NCI-H2171 treated with DMSO at 0.1 percent for 48 hours (cell line): ENCODE data around the gene SAE1.

Source experiments
- DNase-seq: peaks from one replicate; lab custom pipeline; 2025; lab: John Stamatoyannopoulos, UW

The SAE1 gene

DNA sequence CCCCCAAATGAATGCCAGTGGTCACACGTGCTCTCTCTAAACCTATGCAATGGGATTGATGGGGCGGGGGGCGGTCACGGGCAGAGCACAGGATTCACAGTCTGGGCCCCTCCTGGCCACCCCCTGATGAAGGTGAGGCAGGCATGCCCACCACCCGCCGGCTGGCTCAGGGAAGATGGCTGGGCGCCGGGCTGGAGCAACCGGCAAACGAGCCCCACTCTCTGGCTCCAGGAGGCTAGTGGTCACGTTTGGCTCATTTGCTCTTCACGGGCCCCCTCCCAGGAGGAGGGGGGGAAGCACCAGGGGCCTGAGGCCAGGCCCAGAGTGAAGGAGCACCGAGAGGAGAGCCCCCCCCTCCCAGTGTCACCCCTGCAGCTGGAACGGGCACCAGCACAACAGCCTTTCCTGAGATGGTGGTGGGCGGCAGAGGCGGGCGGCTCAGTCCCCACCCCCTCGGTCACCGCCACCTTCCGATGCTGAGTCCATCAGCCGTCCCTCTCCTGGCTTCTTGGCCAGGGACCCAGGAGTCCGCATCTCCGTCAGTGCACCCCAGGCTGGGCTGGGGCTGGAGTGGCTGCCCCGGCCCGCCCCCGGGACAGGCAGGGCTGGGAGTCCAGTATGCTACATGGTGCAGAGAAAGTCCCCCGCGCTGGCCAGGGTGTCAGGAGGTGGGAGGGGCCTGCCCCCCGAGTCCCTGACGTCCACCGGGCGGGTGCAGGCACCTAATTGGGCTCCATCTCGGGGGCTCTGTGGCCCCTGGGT, 90.6 kb downstream of the SAE1 start:
- no peak for DNase-seq

DNA sequence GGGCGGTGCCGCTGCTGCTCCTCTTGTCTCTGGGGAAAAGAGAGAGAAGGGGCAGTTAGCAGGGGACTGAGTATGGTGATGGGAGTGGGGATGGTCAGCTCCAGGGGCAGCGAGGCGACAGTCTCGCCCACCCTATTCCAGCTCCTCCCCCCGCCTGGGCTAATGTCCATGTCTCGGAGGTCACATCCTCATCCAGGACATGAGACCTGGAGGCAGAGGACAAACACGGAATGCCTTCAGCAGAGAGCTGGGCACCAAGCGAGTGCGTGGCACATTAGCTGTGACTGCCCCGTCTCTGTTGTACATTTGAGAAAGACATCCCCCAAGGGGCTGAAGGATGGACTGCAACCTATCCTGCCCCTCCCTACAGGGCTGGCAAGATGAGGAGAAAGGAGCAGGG, 91.3 kb downstream of the SAE1 start:
- DNase-seq = no peak

DNA sequence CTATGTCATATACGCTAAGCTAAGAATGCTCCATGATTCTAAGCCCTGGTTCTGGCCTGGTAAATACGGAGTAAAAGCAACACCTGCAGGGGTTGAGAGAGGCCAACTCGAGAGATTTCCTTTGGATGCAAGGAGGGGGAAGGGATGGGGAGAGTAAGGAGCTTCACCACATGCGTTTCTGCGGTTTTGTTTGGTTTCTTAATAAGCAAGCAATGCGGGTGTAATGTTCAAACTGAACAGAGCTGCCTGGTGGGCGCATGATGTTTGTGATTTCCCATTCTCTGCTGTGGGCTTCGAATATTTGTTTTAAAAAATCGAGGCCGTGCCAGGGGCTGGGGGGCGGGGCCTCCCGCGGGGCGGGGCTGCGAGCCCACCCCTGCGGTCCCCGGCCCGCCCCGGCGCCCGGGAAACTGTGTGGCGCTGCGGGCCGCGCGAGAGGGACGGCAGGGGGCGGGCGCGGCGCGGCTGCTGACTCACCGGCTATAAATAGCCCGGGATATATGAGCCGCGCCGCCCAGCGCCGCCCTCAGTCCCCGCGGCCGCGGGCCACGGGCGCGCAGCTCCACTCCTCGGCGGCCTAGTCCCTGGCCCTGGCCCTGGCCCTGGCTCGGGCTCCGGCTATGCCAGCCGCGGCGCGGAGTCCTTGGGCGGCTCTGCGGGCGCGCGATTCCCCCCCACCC, 95.3 kb downstream of the SAE1 start:
- DNase-seq = peak; percentile 76

DNA sequence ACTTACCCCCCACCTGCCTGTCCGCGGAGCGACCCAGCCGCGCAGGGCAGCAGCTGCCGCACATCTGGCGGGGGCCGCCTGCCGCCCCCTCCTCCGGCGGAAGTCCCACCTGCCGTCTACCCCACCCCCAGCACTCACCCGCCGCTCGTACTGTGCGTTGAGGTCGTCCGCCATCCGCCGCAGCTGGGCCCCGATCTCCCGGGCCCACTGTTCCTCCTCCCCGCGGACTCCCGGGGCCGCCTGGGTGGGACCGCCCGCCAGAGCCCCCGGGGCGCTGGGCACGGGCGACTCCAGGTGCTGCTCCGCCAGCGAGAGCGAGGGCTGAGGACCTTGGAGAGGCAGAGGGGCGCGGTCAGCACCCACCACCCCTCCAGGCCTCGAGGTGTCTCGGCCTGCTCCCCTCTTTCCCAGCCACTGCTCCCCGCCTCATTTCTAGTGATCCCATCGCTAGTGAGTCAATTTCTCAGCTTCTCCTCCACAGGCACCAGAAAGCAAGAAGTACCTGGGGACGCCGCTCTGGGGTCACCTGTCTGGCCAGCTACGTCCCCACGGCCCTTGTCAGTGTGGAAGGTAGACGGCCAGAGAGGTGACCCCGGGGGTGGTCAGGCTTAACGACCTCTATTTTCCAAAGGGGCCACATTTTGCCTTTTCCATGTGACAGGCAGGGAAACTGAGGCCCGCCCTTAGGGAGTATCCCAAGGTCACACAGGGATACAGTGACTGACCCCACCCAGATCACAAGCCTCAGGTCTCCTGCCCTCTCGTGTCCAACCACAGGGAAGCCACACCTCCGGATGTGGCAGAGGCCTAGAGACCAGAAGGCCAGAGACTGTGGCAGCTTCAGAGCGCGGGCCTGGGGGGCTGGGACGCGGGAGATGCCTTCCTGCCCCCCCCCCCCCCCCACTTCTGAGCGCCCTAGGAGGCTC, 96.1 kb downstream of the SAE1 start:
- peak; percentile 65 for DNase-seq

DNA sequence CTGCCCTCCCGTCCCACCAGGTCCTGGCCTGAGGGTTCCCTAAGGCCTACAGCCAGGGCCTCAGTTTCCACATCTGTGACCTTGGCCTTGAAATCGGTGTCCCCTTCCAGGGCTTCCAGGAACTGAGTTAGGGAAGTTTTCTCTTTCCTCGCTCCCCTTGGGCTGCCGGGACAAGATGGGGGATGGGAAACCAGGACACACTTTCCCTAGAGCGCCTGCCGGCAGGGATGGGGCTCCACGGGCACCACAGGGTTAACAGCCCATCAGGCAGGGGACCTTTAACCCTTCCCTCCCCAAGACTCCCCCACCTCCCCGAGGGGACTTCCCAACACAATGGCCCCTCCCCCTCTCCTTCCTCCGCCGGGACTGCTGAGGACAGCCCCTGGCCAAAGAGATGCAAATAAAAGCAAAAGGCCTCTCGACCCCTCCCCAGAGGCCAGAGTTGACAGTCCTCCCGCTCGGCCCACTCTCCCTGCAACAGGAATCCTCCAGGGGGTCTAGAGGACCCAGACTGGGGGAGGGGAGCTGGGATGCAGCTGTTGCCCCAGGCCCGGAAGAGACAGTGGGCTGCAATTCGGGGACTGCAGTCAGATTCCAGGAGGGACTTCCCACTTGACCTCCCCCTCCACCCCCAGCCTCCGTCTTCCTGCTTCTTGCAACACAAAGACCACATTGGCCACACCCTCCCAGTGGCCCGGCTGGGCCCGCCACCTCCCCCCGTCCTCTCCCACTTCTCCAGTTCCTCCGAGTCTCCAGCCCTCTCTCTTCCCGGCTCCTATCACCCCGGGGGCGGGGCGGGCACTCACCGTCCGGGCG, 96.9 kb downstream of the SAE1 start:
- peak; percentile 19 for DNase-seq

DNA sequence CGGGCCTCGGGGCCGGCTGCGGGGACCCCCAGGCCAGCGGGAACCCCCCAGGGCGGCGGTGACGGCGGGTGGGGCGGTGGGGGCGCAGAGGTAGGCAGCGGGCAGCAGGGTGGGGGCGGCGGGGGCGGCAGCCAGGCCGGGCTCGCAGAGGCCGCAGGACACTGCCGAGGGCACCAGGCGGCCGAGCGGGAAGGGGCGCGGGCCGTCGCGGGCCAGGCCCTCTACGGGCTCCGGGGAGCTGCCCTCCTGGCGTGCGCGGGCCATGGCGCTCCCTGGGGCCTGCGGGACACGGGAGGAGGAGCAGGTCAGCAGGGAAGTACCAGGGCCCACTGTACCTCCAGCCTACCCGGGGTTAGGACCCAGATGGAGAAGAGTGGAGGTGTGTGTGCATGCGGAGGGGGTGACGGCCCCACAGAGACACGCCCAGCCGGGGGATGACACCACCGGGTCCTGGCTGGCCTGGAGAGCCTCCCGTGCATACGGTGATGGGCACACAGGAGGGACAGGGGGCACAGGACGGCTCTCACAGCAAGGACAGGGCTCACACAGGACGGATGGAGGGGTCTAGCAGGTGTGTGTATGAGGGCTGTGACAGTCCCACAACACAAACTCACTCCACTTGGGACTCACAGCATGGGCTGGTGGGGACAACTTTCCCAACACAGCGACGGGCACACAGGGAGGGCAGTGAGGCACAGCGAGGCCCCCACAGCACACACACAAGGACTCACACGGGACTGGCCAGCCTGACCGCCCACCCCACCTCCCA, 97.7 kb downstream of the SAE1 start:
- DNase-seq = no peak

DNA sequence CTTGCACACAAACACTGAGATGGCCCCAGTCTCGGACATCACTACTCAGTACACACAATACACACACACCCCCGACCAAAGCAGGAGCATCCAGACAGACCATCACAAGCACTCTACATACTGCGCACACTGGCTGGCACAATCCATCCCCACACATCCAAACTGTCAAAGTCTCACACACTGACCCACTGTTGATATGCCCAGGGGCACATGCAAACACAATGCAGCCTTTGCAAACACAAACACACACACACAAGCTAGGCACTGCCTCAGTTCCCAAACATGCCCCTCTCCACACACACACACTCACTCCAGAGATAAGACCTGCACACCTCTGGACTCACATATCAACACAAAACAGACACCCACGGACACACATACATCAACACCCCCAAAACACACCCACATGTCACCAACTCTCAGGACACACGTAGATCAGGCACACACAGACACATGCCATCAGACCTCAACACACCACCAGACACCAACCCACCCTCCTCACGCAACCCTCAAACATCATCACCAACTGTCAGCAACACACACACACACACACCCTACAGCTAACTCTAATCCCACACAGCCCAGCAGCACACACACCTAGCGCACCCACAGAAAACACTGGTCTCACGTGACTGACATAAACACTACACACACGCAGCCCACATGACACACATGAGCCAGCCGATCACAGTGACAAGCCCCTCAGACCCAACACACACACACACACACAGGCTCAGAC, 98.5 kb downstream of the SAE1 start:
- DNase-seq = no peak

DNA sequence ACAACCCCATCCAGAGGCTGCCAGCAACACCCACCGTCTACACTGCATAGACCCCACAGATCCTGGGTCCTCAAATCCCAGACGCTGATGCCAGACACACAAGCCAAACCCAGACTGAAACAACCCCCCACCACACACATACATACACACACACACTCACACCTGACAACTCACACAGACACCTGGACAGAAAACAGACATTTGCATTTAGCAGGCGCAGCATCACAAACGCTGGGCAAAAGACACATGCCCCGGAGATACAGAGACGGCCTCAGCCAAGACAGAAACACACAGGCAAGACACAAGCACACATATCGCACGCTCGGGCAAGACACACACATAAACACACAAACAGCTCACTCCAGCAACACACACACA, 99.0 kb downstream of the SAE1 start:
- no peak for DNase-seq

DNA sequence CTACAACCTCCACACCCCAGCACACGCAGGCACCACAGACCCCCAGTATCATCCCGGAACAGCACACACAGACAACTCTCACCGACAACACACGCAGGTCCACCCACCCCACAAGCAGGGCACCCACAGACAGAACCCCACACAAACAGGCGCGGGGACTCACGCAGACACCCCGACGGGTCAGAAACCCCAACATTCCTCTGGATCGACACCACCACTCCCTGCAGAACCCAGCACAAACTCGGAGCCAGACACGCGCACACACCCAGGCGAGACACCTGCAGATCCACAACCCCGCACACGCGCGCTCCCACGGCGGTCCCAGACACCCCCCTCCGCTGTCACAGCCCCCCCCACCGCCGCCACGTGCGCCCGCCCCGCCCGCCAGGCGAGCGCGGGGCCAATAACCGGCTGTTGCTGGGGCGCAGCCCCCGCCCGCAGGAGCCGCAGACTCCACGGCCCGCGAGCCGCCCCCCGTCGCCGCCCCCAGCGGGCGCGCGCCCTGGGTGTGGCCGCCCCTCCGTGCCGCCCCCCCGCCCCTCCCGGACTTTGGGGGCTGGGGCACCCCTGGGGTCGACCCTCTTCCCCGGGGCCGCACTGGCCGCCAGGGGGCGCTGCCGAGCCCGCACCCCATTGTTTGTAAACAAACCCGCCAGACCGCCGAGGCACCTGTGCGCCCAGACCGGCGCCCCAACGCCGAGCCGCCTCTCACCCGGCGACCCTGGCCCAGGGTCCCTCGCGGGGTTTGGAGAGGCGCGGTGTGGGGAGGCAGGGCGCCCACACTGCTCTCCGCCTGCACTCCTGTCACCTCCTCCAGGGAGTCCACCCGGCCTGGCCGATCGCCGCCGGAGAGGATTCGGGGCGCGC, 99.7 kb downstream of the SAE1 start:
- no peak for DNase-seq

DNA sequence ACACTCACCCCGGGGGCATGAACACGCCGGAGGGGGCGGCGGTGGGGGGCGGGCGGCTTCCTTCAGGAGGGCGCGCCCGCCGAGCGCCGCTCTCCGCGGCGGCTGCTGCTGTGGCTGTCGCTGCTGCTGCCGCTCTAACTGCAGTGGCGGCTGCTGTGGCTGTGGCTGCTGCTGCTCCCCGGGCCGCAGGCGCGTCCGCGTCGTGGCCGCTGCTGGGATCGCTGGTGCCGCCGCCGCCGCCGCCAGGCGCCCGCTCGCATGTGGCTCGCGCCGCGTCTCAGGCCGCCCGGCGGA, 100.2 kb downstream of the SAE1 start, which contains the start of gene BBC3:
TSS of gene BBC3 (minus strand) at position 279 of the 294 bp plus-strand sequence. CDS start 2,768 bp downstream, outside the sequence.
- no peak for DNase-seq

DNA sequence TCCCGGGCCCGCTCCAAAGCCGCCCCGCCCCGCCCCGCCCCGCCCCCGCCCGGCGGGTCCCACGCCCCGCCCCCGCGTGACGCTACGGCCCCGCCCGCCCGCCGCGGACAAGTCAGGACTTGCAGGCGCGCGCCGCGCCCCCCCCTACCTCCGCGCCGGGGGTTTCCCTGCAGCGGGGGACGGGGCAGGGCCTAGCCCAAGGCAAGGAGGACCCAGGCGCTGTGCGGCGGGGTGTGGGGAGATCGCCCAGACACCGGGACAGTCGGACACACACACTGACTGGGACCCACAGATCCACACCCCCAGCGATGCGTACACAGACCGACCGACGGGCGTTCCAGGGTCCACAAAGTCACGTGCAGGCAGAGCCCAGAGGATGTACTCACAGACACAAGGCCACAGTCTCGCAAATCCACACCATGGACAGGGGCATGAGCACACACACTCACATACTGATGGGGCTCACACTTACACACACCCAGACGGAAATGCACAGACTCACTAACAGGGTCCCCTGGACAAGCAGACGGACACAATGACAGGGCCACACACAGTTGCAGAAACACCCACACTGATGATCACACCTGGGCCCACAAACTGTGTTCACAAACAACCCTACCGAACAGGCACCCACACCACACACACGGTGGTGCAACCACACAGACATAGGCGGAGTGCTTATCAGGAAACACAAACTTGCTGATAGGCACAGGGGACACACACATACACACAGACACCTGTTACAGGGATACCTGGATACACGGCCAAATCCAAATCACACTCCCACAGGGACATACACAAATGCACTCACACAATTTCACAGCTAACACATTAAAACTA, 100.8 kb downstream of the SAE1 start:
- DNase-seq = peak; percentile 30

DNA sequence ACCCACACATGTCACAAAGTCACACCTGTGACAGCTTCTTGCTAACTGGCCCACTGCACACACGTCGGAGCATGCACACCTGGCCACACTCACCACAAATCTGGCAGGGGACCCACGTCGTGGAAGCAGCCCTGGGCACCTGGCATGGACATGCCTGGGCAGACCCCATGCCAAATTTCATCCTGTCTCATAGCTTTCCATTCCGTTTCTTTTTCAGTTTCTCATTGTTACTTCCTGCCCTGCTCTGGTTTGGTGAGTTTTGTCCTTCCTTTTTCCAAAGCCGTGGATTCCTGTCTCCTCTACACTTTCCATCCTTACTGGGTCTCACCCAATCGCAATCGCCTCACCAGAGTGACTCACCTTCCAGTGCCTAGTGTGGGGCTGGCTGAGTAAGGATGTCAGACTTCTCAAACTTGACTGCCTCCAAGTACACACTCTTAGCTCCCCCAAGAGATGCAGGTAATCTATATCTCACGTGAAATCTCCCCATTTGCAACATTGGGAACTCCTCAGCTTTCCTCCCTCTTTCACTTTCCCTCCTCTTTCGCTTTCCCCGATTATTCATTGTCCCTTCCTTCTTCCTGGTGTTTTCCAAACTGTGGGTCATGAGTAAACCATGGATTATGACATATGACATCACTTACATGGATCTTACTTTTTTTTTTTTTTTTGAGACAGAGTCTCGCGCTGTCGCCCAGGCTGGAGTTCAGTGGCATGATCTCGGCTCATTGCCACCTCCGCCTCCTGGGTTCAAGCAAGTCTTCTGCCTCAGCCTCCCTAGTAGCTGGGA, 102.0 kb downstream of the SAE1 start:
- no peak for DNase-seq

DNA sequence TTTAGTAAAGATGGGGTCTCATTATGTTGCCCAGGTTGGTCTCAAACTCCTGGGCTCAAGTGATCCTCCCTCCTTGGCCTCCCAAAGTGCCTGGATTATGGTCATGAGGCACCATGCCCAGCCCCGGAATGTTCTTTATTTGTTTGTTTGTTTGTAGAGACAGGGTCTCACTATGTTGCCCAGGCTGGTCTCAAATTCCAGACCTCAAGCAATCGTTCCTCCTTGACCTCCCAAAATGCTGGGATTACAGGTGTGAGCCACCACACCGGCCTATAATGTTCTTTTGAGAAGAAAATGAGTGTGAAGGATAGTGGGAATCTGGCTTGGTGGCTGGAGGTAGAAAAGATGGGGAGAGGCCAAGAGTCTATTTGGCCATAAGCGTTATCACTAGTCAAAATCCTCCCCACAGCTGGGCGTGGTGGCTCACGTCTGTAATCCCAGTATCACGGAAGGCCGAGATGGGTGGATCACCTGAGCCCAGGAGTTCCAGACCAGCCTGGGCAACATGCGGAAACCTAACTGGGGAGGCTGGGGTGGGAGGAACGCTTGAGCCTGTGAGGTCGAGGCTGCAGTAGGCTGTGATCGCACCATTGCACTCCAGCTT, 105.5 kb downstream of the SAE1 start:
- no peak for DNase-seq

DNA sequence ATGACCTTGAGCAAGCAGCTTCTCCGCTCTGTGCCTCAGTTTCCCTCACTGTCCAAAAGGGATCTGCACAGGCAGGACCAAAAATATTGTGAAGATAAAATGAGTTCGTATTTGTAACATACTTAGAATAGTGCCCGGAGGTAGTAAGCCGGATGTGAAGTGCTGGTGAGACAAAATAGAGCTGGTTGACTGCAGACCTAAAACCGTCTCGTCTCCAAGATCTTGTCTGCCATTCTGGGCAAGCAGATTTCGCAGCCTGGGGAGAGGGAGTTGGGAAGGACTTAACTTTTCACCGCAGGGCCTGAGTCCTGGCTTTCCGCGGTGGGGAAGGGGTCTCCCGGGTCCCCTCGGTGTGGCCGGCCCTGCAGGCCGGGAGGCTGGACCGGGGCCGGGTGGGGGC, 108.5 kb downstream of the SAE1 start:
- DNase-seq = no peak

DNA sequence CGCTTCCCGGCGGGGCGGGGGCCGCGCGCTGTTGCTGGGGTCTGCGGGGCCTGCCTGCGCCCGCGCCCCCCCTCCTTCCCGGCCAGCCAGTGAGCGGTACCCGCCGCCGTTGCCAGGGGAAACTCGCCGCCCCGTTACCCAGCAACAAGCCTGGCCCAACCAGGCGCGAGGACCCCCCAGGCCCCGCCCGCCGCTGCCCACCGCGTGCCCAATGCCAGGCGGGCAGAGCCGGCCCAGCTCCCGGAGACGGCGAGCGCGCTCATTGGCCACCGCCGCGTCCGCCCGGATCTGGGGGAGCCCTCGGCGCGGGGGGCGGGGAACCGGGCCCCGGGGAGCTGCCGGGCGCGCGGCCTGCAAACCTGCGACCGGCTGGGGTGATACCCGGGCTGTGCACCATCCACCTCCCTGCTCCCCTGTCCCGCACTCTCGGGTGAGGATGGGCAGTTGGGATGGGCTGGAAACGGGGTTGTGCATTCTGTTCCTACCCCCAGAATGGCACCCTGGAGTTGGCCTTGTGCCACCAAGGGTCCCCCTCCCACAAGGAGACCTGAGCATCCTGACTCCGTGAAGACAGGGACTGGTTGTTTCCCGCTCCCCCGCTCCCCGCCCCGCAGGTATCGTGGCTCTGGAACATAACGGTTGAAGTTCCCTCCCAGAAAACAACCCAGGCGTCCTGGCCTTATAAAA, 109.1 kb downstream of the SAE1 start:
- peak; percentile 62 for DNase-seq

DNA sequence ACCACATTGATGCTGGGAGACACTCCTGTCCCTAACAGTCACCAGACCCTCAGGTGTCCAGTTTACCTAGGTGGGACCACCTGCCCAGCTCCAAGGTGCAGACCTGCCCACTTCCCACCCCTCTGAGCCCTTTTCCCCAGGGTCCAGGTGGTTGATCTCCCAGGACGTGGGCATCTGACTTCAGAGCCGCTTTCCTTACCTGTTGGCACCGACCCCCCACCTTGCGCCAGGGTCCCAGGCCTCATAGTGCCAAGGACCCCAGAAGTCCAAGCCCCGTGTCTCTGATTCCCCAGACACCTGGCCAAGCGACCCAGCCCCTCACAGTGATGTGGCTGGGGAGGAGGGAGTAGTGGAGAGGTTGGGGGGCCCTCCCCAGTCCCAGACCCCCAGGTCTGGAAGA, 109.9 kb downstream of the SAE1 start:
- DNase-seq = no peak
